ENCODE data around the gene WDR37.

The WDR37 gene

DNA sequence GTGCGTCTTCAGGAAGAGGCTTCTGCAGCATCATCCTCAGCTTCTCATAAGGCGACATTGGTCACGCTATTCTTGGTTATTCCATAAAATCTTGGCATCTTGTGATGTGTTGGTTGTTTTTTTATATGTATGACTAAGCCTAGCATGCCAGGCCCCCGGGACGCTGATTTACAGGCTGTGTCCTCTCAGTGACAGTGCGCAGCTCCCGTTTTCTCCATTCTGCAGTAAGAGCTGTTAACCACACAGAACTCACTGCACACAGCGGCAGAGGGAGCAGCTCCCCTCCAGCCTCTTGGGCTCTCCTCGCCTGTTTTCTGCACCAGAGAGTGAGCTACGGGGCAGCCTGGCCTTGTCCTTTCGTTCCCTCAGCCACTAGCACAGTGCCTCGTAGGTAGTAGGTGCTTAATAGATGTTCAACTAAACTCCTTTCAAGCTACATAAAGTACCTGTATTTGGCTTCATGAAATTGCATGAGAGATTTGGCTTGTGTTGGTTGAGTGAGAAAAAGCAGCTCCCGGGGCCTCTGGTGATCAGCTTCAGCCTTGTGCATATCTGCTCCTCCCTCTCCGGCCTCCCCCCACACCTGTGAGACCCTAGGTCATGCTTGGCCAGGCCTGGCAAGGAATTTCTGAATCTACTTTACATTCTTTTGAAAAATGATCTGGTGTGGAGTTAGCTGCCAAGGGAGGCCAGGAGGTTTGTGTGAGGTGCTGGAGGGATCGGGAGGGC lies 116.2 kb downstream of the WDR37 start:
- no peak for DNase-seq

DNA sequence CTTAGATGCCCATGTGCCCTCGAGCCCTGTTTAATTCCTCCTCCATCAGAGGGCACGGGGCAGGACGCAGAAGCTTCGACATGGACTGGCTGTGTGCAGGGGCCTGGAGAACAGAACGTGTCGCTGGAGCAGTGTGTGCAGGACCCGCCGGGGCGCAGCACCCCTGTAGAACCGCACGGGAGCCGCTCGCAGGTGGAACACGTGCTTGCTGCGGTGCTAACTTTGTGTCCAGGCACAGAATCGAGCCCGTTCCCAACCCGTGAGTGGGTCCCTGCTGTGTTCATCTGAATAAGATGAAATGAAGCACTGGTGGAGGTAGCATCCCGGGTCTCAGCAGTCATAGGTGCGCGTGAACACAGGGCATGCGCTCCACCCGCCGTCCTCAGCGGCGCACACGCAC lies 116.9 kb downstream of the WDR37 start:
- DNase-seq: no peak

DNA sequence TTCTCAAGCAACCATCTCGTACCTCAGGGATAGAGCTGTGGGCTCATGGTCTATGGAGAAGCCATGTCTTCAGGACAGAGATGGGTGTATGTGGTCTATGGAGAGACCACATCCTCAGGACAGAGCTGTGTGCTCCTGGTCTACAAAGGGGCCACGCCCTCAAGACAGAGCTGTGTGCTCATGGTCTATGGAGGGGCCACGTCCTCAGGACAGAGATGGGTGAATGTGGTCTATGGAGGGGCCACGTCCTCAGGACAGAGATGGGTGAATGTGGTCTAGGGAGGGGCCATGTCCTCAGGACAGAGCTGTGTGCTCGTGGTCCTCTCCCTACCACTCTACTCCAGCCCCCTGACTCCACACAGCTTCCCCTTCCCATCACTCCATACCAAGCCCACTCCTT lies 117.8 kb downstream of the WDR37 start:
- DNase-seq: no peak

DNA sequence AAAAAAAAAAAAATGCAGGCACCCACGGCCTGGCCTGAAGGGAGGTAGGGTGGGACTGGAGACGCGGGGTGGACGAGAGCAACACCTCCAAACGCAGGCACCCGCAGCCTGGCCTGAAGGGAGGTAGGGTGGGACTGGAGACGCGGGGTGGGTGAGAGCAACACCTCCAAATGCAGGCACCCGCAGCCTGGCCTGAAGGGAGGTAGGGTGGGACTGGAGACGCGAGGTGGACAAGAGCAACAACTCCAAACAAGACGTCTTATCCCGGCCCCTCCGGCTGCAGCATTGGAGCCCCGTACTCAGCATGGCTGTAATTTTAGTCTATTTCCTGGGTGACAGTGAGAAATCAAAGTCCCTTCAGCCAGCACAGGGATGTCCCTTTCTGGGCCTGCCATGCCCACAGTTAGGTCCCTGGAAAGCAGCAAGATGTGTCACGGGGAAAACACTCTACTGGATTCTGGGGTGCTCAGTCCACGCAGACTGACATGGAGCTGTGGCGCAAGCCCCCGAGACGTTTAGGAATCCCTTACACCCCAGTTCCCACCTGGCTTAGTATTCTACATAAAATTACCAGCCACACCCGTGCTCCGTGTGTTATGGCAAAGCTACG lies 119.9 kb downstream of the WDR37 start:
- no peak for DNase-seq

DNA sequence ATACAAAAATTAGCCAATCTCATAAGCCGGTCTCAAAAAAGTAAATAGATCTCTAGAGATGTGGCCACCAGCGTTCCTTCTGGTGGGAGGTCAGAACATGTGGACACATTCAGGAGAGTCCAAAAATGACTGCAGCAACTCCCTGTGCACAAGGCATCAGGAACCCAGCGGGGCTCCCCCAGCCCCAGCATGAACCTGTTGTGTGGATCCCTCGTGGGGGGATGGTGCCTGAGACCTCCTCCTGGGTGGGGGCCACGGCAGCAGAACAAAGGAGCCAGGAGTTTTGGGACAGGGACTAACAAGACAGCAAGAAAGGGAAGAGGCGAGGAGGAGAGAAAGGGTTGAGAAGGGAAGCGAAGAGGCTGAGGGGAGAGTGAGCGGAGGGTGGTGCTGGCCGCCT lies 121.8 kb downstream of the WDR37 start:
- DNase-seq: no peak

DNA sequence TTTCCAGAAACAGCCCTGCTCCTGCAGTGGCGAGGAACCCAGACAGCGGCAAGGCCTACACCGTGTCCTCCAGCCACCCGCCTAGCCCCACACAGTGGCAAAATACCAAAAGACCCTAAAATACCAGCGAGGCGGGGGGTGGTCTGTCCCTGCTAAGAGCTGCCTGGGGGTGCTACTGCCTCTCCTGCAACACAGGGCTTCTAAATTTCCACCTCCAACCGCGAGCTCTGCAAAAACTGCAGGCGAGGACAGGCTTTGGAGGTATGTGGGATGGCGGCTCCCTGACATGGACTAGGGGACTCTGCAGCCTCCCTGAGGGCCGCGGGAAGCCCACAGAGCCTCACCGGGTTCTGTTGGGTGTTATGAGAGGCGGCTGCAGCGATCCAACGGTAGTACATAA lies 122.3 kb downstream of the WDR37 start:
- DNase-seq: no peak

DNA sequence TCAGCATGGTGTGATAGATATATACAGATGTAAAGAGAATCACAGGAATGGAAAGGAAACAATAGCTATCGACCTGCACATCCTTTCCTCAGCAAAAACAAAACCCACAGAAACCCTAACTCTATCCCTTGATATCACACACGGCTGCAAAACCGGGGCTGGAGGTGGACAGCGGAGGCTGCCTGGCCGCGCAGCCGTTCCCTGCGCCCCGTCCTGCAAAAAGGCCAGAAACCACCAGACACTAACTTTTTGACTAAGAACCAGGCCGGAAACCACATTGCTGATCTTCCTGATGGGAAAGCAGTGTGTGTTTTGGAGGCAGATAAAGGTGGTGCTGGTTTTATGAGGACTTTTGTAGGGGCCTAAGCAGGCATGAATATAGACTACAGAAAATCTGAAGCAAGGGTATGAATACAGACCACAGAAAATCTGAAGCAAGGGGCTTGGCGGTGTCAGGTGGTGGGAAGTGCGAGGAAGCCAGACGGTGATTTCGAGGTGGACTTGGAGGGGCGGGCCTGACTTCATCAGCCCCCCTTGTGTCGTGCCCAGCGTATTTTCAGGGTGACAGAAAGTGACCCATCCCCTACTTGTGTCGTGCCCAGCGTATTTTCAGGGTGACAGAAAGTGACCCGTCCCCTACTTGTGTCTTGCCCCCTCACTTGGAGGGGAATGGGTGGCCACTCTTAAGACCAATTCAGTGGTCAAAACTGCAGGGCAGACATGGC lies 123.3 kb downstream of the WDR37 start:
- DNase-seq: no peak

DNA sequence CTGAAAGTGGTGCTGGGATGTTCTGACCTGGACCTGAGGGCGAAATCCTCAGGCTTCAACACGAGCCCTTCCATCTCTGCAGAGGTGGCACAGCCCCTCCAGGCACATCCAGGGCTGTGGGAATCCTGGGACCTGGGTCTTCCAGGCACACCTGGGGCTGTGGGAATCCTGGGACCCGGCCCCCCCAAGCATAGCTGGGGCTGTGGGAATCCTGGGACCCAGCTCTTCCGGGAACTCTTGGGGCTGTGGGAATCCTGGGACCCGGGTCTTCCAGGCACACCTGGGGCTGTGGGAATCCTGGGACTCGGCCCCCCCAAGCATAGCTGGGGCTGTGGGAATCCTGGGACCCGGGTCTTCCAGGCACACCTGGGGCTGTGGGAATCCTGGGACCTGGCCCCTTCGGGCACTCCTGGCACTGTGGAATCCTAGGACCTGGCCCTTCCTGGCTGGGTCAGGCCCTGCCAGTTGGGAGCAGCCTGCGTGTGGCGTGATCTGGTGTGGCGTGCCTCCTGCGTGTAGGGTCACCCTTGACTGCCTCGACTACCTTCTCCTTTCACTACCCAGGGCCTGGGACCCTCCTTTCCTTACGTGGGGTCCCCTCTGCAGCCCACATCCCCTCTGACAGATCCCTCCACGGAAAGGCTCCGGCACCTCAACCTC lies 124.0 kb downstream of the WDR37 start:
- DNase-seq: no peak

DNA sequence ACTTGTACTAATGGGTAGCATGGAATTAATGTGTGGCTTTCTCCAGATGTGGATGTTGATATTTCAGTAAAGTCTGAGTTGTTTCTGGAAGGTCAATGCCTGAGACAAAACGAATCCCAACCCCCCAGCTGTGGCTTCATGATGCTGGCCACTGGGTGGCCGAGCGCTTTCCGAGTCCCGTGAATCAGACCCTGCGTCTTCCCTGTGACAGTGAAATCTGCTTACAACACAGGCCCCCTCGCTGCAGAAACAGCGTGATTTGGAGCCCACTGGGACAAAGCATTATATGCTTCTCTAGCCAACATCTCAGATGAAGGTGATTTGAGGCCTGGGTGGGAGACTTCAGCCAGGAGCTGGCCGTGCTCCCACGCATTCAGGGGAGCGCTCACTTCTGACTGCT lies 124.7 kb downstream of the WDR37 start:
- no peak for DNase-seq

Data from activated CD8-positive, alpha-beta memory T cell treated with anti-CD3 and anti-CD28 coated beads for 24 hours (primary cell).